ENCODE measurements around the gene CCDC190. TPM values are rescaled to one million over a fixed set of nuclear protein-coding genes. Genes with fewer than 3 reads are reported as not detected.
A peak's percentile ranks its signal among the peaks of the same experiment; 100 is the strongest.
"Not testable (repeated sequence)": the region's sequence is repeated elsewhere in the genome, so short reads cannot be mapped to it uniquely, and the experiment has no call there.

The CCDC190 gene
- polyA plus RNA-seq, 1 donor = not detected

- no peak for DNase-seq
Observed at GRCh38 chr1:162877412-162877811, 16.4 kb upstream of the CCDC190 start.

GRCh38 chr1:162876751-162877150, 15.8 kb upstream of the CCDC190 start:
- no peak for DNase-seq

GRCh38 chr1:162873671-162874666, 13.0 kb upstream of the CCDC190 start:
- no peak for DNase-seq

GRCh38 chr1:162872981-162873380, 12.0 kb upstream of the CCDC190 start:
- no peak for DNase-seq

GRCh38 chr1:162871417-162871816, 10.4 kb upstream of the CCDC190 start:
- DNase-seq = not testable (repeated sequence)

GRCh38 chr1:162868972-162869371, 8.0 kb upstream of the CCDC190 start:
- no peak for DNase-seq

- DNase-seq = no peak
Observed at GRCh38 chr1:162861625-162862024, 650 bp upstream of the CCDC190 start.

GRCh38 chr1:162859191-162859590, 1.8 kb downstream of the CCDC190 start:
- no peak for DNase-seq

- DNase-seq = no peak
Observed at GRCh38 chr1:162857850-162858249, 3.1 kb downstream of the CCDC190 start.

- DNase-seq = no peak
Observed at GRCh38 chr1:162856260-162856659, 4.7 kb downstream of the CCDC190 start.

- no peak for DNase-seq
Observed at GRCh38 chr1:162855461-162856150, 5.4 kb downstream of the CCDC190 start.

GRCh38 chr1:162854245-162854882, 6.6 kb downstream of the CCDC190 start:
- DNase-seq = peak; percentile 55

GRCh38 chr1:162851341-162851740, 9.6 kb downstream of the CCDC190 start:
- DNase-seq = no peak

- no peak for DNase-seq
Observed at GRCh38 chr1:162849711-162850110, 11.3 kb downstream of the CCDC190 start.

GRCh38 chr1:162847839-162848453, 13.0 kb downstream of the CCDC190 start:
- DNase-seq = peak; percentile 55

- no peak for DNase-seq
Observed at GRCh38 chr1:162846256-162847212, 14.4 kb downstream of the CCDC190 start.

- no peak for DNase-seq
Observed at GRCh38 chr1:162844153-162844552, 16.8 kb downstream of the CCDC190 start.

GRCh38 chr1:162840250-162840839, 20.6 kb downstream of the CCDC190 start:
- no peak for DNase-seq

GRCh38 chr1:162838863-162839262, 22.1 kb downstream of the CCDC190 start:
- no peak for DNase-seq

GRCh38 chr1:162835157-162835899, 25.6 kb downstream of the CCDC190 start:
- no peak for DNase-seq

Measured in left kidney (tissue), 2 donors.